Measurements from ENCODE around the gene SOS1.

- TF ChIP-seq ZNF501 (tag by site-specific recombination; IDR thresholded peaks at IDR 0.05) (no peak), YY1 (tag by site-specific recombination; IDR thresholded peaks at IDR 0.05) (no peak), ZSCAN30 (tag by site-specific recombination; IDR thresholded peaks at IDR 0.05) (no peak), ZNF311 (tag by site-specific recombination; IDR thresholded peaks at IDR 0.05; ENCODE audit: borderline replicate concordance) (no peak), ZNF302 (tag by site-specific recombination; IDR thresholded peaks at IDR 0.05; ENCODE audit: low read depth) (no peak)
- TF ChIP-seq, protein P1, sequence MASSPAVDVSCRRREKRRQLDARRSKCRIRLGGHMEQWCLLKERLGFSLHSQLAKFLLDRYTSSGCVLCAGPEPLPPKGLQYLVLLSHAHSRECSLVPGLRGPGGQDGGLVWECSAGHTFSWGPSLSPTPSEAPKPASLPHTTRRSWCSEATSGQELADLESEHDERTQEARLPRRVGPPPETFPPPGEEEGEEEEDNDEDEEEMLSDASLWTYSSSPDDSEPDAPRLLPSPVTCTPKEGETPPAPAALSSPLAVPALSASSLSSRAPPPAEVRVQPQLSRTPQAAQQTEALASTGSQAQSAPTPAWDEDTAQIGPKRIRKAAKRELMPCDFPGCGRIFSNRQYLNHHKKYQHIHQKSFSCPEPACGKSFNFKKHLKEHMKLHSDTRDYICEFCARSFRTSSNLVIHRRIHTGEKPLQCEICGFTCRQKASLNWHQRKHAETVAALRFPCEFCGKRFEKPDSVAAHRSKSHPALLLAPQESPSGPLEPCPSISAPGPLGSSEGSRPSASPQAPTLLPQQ (tag by site-specific recombination; IDR thresholded peaks at IDR 0.05) = no peak
These were observed 21.5 kb downstream of the SOS1 start for GRCh38 chr2:39099310-39099869.
